Activated CD4-positive, alpha-beta T cell treated with anti-CD3 and anti-CD28 coated beads, Interleukin-2, amount 50 U/mL, for 16 hours (primary cell): Measurements from ENCODE around the gene AS3MT.
A peak's percentile ranks its signal among the peaks of the same experiment; 100 is the strongest.
"Not testable (repeated sequence)": the region's sequence is repeated elsewhere in the genome, so short reads cannot be mapped to it uniquely, and the experiment has no call there.

Experiments used
- DNase-seq: peaks from one replicate; pipeline ENCODE4 v3.0.0-alpha.2; 2020

The AS3MT gene

DNA sequence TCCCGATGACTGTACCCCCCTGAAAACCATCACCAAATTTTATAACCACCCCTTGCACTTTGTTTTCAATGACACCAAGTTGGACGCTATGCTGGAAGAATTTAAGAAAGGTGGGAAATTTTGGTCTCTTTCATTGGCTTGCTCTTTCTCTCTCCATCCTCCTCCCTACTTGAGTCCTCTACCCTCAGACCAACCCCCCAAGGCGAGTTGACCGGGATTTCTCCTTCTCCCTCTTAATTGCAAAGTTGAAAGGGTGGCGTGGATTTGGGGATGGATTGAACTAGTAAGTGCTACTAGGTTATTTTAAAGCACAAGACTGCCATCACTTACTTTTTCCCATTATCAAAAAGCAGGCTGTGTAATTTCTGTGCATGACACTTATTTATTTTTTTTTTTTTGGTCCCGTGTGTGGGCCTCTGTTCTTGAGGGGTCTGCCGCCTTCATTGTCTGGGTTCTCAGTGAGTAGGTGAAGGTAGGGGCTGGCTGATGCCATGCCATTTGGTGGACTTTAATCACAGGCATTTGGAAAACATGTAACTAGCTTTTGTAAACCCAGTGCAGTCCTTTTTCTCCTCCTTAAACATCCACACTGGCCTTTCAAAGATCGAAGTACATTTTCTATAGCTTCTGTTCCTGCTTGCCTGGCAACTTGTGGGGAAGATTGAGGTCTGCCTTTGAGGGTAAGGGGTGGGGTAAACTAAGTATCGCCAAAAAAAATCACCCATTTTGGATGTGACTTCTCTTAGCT, 50.9 kb downstream of the AS3MT start:
- no peak for DNase-seq

DNA sequence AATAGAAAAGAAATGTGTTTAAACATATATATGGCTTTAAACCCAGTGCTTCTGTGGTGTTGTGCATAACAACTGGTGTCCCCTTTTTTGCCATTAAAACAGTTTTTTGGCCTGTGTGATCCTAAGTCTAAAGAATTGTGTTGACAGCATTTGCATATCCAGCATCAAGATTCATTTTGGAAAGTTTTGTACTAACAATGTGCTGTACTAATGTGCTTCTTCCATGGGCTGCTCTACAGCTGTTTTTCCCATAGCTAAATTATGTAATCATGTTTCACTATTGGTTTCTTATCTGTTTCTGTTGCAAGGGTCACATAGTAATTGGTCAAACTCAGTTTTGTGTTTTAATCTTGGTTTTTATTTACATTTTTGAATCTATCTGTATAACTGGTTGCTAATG, 54.3 kb downstream of the AS3MT start:
- no peak for DNase-seq

DNA sequence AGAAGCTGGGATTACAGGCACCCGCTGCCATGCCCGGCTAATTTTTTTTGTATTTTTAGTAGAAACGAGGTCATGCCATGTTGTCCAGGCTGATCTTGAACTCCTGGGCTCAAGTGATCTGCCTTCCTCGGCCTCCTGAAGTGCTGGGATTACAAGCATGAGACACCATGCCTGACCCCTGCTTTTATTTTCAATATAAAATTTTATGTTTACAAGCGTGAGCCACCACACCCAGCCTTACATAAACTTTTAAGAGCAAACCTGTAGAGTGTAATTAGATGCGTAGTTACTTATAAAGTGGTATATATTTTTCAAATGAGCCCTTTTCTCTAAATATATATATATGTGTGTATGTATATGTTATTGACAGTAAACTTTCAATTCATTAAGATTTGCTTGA, 57.6 kb downstream of the AS3MT start:
- no peak for DNase-seq

DNA sequence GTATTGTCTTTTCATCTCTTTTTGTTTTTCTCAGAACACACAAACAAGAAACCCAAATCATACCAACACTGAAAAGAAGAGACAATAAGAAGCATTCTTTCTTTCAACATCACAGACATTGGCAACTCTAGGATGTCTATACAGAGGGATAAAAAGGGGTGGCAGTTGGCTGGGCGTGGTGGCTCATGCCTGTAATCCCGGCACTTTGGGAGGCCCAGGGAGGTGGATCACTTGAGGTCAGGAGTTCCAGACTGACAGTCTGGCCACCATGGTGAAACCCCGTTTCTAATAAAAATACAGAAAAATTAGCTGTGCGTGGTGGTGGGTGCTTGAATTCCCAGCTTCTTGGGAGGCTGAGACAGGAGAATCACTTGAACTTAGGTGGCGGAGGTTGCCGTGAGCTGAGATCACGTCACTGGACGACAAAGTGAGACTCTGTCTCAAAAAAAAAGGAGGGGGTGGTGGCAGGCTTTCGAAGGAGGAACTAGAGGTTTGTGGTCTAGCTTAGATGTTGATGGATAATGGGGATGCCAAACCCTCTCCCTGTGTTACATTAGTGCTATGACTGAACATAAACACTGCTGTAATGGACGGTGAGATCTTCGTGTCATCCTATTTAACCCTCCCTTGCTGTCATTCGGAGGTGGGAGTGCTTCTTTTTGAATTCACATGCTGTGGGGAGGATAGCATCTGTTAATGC, 58.2 kb downstream of the AS3MT start:
- no peak for DNase-seq

DNA sequence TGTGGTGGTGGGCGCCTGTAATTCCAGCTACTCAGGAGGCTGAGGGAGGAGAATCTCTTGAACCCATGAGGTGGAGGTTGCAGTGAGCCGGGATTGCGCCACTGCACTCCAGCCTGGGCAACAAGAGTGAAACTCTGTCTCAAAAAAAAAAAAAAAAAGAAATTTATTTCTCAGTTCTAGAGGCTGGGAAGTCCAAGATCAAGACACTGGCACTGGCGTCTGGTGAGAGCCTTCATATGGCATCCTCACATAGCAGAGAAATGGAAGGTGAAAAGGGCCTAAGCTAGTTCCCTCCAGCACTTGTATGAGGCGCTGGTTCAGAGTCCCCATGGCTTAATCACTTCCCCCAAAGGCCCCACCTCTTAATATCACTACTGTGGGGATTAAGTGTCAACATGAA, 59.2 kb downstream of the AS3MT start:
- not testable (repeated sequence) for DNase-seq

DNA sequence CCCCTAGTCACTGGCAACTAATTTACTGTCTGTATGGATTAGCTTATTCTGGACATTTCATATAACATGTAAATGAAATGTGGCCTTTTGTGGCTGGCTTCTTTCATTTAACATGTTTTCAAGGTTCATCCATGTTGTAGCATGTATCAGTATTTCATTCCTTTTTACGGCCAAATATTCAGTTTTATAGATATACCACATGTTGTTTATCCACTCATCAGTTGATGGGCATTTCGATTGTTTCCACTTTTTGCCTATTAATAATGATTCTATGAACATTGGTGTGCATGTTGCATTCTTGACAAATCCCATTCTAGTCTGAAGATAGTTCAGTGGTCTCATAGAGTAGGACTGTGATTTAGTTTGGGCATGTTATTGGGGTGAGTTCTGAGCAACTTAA, 61.5 kb downstream of the AS3MT start:
- DNase-seq = no peak

DNA sequence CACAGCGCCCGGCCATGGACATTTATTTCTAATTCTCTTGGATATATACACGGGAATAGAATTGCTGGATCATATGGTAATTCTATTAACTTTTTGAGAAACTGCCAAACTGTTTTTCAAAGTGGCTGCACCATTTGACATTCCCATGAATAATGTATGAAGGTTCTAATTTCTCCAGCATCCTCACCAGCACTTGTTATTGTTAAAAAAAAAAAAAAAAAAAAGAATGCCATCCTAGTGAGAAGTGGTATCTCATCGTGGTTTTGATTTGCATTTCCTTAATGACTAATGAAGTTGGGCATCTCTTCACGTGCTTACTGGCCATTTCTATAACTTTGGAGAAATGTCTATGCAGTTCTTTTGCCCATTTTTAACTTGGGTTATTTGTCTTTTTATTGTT, 62.4 kb downstream of the AS3MT start:
- no peak for DNase-seq

DNA sequence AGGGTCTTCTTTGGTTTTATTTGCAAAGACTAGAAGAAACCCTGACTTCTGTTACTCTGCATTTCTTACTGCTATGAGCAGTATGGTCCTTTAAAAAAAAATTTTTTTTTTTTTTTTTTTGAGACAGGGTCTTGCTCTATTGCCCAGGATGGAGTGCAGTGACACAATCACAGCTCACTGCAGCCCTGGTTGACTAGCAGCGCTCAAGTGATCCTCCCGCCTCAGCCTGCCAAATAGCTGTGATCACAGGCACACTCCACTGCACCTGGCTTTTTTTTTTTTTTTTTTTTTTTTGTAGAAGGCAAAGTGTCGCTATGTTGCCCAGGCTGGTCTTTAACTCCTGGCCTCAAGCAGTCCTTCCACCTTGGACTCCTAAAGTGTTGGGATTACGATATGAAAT, 66.2 kb downstream of the AS3MT start:
- DNase-seq = no peak

DNA sequence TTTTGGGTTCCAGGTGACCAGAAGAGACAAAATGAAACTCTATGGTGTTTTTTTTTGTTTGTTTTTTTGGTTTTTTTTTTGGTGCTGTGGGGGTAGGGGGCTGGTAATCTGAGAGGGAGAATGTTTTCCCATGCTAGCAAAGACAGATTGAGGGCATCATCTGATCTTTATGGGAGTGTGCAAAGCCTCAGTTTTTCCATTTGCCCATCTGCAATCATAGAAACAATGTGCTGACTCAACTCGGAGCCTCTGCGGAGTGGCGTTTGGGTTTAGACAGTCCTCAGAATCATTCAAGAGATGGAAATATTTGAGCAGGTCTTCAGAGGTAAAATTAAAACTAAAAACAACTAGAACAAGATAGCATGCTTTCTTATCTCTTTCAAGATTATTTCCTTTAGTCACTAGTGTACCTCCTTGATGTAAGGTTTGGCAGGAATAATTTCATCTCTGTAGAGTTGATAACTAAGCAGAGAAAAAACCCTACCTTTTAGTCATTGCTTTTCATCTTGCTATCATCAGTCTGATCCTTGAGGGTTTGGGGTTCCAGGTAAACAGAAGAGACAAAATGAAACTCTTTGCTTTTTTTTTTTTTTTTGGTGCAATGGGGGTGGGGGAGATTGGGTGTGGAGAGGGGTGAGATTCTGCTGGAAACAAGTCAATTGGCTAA, 66.8 kb downstream of the AS3MT start:
- DNase-seq = peak; percentile 52

DNA sequence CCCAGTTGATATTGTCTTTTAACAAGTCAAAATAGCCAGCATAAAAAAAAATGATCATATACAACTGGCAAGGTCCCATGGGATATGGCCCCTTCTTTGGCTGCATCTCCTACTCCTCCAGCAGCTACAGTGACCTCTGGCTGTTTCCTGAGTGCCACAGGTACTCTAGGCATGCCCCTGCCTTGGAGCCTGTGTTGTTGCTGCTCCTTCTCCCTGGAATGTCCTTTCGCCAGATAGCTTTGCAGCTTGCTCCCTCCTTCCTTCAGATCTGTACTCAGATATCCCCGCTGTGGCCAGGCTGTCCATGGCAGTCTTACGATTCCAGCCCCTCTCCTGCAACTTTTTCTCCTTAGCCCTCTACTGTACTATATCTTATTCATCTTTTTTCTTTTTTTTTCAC, 72.1 kb downstream of the AS3MT start:
- DNase-seq = no peak

DNA sequence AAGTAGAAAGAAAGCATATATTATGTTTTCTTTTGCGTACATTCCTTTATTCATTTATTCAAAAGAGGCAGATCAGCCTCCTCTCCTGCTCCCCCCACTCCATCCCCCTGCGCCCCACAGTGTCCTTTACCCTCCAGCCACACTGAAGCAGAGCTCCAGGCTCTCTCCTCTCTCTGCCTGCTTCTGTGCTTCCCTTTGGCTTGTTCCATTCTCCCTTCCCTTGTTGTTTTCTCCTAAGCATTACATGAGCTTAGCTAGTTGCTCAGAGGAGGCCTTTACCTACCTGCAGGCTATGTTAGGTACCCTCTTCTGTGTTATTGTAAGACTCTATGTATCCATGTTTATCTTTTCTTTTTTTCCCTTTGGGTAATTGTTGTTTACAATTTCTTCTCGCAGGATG, 76.2 kb downstream of the AS3MT start:
- no peak for DNase-seq

DNA sequence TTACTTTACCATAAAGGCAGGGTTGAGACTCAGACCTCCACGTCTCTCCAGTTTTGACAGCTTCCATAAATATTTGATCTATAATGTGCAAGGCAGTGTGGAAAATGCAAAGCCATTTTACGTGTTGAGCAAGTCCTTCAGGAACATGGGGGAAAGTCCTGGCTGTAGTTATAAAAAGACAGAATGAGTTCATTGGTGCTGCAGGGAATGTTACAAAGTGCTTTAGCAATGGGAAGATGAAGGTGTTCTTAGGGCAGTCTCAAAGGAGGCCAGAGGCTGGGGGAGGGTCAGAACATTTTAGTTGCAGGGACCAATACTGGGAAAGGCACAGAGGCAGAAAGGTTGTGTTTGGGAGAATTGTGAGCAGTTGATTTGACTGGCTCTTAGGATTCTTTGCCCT, 76.7 kb downstream of the AS3MT start:
- no peak for DNase-seq

DNA sequence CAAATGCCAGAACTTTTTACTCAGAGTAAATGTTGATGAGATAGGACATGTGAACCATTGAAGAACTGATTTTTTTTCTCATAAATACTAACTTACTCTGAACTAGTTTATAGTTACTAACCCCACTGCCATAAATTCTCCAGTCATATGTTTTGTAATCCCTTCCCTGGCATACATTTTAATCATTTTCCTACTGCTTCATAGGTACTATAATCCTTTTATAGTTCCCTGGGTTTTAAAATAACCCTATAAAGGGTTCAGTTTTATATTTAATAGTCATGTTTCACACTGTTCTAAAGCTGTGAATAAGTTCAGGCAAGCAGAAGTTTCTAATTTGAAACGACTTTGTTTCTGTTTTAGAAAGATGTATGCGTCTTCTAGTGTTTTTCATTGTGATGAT, 77.7 kb downstream of the AS3MT start:
- no peak for DNase-seq

DNA sequence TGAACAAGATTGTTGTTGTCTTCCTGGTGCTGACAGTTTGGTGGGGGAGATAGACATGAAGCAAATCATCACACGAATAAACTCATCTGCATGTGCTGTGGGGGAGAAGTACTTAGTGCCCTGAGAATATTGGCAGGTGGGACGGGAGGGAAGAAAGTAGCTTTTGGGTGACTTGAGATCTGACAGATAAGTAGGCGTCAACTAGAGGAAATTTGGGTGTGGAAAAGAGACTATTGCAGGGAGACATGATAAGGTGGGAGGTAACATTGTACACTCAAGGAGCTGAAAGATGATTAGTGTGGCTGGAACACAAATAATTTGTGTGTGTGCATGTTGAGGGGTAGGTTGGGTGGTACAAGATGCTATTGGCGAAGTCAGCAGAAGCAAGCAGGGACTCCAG, 78.9 kb downstream of the AS3MT start:
- no peak for DNase-seq

DNA sequence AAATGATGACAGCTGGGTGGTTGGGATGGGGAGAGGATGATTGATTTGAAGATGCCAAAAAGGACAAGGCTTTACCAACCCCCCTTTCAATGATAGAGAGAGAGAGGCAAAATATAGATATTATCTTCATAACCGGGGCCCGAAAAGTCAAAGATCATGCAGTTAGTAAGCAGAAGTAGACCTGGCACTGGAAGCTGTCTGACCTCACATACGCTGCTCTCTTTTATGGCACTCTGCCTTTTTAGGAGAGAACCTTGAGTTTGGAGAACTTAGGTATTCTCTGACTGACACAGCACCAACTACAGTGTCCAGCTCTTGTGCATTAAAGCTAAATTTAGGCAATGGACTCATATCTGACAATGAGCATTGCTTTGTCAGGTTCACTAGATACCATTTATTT, 79.5 kb downstream of the AS3MT start:
- DNase-seq = no peak

DNA sequence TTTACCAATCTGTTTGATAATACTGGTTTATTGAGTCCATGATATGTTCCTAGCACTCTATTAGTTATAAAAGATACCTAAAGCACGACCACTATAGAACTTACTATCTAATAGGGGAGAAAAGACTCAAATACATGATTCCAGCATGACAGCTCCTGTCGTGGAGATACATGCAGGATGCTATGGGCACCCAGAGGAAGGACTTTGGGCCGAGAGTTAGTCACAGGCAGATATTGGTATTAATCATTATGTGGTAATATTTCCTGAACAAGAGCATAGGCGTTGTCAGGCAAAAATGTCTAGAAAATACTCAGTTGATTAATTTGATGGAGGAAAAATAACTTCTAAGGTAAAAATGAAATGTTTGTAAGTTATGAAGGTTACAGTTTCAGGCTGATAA, 80.6 kb downstream of the AS3MT start:
- DNase-seq = no peak

DNA sequence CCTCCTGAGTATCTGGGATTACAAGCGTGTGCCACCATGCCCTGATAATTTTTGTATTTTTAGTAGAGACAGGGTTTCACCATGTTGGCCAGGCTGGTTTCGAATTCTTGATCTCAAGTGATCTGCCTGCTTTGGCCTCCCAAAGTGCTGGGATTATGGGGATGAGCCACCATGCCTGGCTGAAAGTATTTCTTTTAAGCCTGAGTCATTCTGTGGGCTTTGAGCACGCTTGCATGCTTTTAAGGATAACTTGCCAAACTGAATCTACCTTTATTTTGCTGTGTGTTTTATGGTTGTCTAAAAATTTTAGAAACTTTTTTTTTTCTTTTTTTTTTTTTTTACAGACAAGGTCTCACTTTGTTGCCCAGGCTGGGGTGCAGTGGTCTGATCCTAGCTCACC, 82.0 kb downstream of the AS3MT start:
- no peak for DNase-seq
